PC-9 (cell line): Measurements from ENCODE around the gene SLC12A9. TPM values are rescaled to one million over a fixed set of nuclear protein-coding genes. Genes with fewer than 3 reads are reported as not detected.
"Not testable (repeated sequence)": the region's sequence is repeated elsewhere in the genome, so short reads cannot be mapped to it uniquely, and the experiment has no call there.

Experiments
- BruUV-seq: library from RNA; stranded (reverse); fragments of 400-500 nt; replicated peaks from 2 replicates; lab custom pipeline; 2021; lab: Mats Ljungman, UMichigan
- CTCF ChIA-PET: fragments of 300-600 bp; sonication (Branson Sonifier 250); formaldehyde crosslinking; loops from one replicate; lab custom pipeline; 2022; ENCODE audit warnings: antibody characterized with exemption; lab: Charles Lee
- POLR2A ChIA-PET: fragments of 300-600 bp; sonication (Branson Sonifier 250); formaldehyde crosslinking; loops from one replicate; lab custom pipeline; 2022; ENCODE audit warnings: antibody characterized with exemption; ENCODE audit not compliant: unreplicated experiment; lab: Charles Lee
- DNase-seq, 2 experiments: peaks; one replicate each; pipeline versions ENCODE4 v3.0.0 to v3.0.0-alpha.2; 2015 to 2022; ENCODE audit warnings: mixed read lengths in 1 of 2
- H2AFZ ChIP-seq: fragments of 200-600 bp; sonication (generic); 2 replicates; pipeline ENCODE4 v1.8.1; 2017; ENCODE audit warnings: antibody characterized with exemption
- H3F3A ChIP-seq: fragments of 200-600 bp; sonication (generic); 2 replicates; pipeline ENCODE4 v1.8.1; 2017; ENCODE audit warnings: antibody characterized with exemption, mild to moderate bottlenecking, low read depth; ENCODE audit not compliant: insufficient read depth
- H3K27ac ChIP-seq: fragments of 200-600 bp; sonication (generic); 2 replicates; pipeline ENCODE4 v1.6.1; 2016; ENCODE audit warnings: mixed run types
- H3K27me3 ChIP-seq: fragments of 200-600 bp; sonication (generic); 2 replicates; pipeline ENCODE4 v1.6.1; 2016; ENCODE audit warnings: low read depth, mixed run types; ENCODE audit not compliant: insufficient read depth
- H3K36me3 ChIP-seq: fragments of 200-600 bp; sonication (generic); 2 replicates; pipeline ENCODE4 v1.6.1; 2016; ENCODE audit warnings: low read depth, mixed run types
- H3K4me1 ChIP-seq: fragments of 200-600 bp; sonication (generic); replicated peaks from 2 replicates; pipeline ENCODE4 v1.6.1; 2016; ENCODE audit warnings: mixed run types; ENCODE audit not compliant: insufficient read depth
- H3K4me2 ChIP-seq: fragments of 200-600 bp; sonication (generic); 2 replicates; pipeline ENCODE4 v1.6.1; 2017; ENCODE audit warnings: mixed run types
- H3K4me3 ChIP-seq: fragments of 200-600 bp; sonication (generic); 2 replicates; pipeline ENCODE4 v1.6.1; 2016; ENCODE audit warnings: mixed run types
- H3K79me2 ChIP-seq: fragments of 200-600 bp; sonication (generic); 2 replicates; pipeline ENCODE4 v1.6.1; 2017; ENCODE audit warnings: low read depth, mixed run types
- H3K9me2 ChIP-seq: fragments of 200-600 bp; sonication (generic); 2 replicates; pipeline ENCODE4 v1.8.1; 2017; ENCODE audit warnings: mild to moderate bottlenecking; ENCODE audit not compliant: insufficient read depth
- H3K9me3 ChIP-seq: fragments of 200-600 bp; sonication (generic); 2 replicates; pipeline ENCODE4 v1.8.1; 2016; ENCODE audit warnings: low read depth; ENCODE audit not compliant: insufficient read depth
- H4K20me1 ChIP-seq: fragments of 200-600 bp; sonication (generic); 2 replicates; pipeline ENCODE4 v1.8.1; 2017; ENCODE audit not compliant: insufficient read depth
- EZH2 ChIP-seq: fragments of 200-600 bp; sonication (generic); IDR thresholded peaks from 2 replicates; pipeline ENCODE4 v1.8.0; 2017; ENCODE audit warnings: antibody characterized with exemption, low read depth
- intact Hi-C: fragments of 100-400 bp; cut with micrococcal nuclease; formaldehyde crosslinking; loops from one replicate; pipeline ENCODE4 v1.10.0; 2022; ENCODE audit not compliant: unreplicated experiment
- total RNA-seq: library from RNA; stranded (reverse); gene quantifications from 2 replicates; pipeline ENCODE4 v1.2.3, GENCODE V29; 2021
- TF ChIP-seq, protein P1 (sequence below): fragments of 200-600 bp; sonication (generic); conservative IDR thresholded peaks from 2 replicates; pipeline ENCODE4 v1.6.1; 2017; ENCODE audit warnings: mixed run types, antibody characterized with exemption, mild to moderate bottlenecking, moderate library complexity

Gene SLC12A9
- total RNA-seq, 1 experiment from 2014 or later: 36.7 TPM

DNA sequence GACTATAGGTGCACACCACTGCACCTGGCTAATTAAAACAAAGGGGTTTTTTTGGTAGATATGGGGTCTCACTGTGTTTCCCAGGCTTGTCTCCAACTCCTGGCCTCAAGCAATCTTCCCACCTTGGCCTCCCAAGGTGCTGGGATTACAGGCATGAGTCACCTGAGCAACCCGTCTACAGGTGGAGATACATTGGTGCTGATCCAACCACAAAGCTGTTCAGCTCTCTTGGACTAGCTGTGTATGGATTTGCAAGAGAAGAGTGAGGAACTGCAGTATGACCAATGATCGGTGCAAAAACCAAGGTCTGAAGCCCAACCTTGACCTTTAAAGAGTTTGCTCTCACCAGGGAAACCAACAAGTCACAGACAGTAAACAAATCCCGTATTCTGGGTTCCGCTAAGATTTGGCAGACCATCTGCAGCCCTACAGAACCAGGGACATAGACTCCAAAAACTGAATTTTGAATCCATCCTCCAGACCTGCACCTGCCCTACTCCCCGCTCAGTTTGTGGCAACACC, 44.1 kb upstream of the SLC12A9 start:
- Histone ChIP-seq H3K4me2 (no peak overlapping the region), H3K9me3 (no peaks in the 10 kb centered on the region), H3F3A (peaks cover 6% of the 10 kb centered on the region), H3K4me3 (no peak overlapping the region), H3K27me3 (no peaks in the 10 kb centered on the region), H2AFZ (no peak overlapping the region), H3K79me2 (no peaks in the 10 kb centered on the region), H3K27ac (no peak overlapping the region), H3K4me1 (peaks cover 6% of the 10 kb centered on the region), H3K36me3 (no peaks in the 10 kb centered on the region), H4K20me1 (no peaks in the 10 kb centered on the region), H3K9me2 (no peaks in the 10 kb centered on the region)
- CTCF ChIA-PET: no interaction called here
- BruUV-seq: no TSS peak
- no peak for DNase-seq
- TF ChIP-seq, protein P1, sequence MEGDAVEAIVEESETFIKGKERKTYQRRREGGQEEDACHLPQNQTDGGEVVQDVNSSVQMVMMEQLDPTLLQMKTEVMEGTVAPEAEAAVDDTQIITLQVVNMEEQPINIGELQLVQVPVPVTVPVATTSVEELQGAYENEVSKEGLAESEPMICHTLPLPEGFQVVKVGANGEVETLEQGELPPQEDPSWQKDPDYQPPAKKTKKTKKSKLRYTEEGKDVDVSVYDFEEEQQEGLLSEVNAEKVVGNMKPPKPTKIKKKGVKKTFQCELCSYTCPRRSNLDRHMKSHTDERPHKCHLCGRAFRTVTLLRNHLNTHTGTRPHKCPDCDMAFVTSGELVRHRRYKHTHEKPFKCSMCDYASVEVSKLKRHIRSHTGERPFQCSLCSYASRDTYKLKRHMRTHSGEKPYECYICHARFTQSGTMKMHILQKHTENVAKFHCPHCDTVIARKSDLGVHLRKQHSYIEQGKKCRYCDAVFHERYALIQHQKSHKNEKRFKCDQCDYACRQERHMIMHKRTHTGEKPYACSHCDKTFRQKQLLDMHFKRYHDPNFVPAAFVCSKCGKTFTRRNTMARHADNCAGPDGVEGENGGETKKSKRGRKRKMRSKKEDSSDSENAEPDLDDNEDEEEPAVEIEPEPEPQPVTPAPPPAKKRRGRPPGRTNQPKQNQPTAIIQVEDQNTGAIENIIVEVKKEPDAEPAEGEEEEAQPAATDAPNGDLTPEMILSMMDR: no peak
- TF ChIP-seq EZH2: no peak
- POLR2A ChIA-PET: no interaction called here
- intact Hi-C loops: no loop called here

DNA sequence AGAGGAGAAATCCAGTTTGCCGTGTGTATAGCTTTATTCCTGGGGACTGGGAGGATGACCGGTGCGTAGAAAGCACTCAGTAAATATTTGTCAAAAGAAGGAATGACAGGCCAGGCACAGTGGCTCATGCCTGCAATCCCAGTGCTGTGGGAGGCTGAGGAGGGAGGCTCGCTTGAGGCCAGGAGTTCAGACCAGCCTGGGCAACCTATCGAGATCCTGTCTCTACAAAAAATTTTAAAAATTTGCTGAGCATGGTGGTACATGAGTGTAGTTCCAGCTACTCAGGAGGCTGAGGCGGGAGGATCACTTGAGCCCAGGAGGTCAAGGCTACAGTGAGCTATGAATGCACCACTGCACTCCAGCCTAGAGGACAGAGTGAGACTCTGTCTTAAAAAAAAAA, 41.0 kb upstream of the SLC12A9 start:
- Histone ChIP-seq H4K20me1 (no peaks in the 10 kb centered on the region), H3K9me2 (no peaks in the 10 kb centered on the region), H3K9me3 (no peaks in the 10 kb centered on the region), H3K79me2 (no peaks in the 10 kb centered on the region), H3F3A (no peaks in the 10 kb centered on the region), H3K4me2 (no peak overlapping the region), H3K27me3 (no peaks in the 10 kb centered on the region), H2AFZ (no peak overlapping the region), H3K4me1 (no peaks in the 10 kb centered on the region), H3K4me3 (no peak overlapping the region), H3K27ac (no peak overlapping the region), H3K36me3 (no peaks in the 10 kb centered on the region)
- intact Hi-C loops: no loop called here
- no peak for DNase-seq
- TF ChIP-seq, protein P1: no peak
- TF ChIP-seq EZH2: no peak
- ChIA-PET POLR2A (no interaction called here), CTCF (no interaction called here)
- BruUV-seq: no TSS peak

DNA sequence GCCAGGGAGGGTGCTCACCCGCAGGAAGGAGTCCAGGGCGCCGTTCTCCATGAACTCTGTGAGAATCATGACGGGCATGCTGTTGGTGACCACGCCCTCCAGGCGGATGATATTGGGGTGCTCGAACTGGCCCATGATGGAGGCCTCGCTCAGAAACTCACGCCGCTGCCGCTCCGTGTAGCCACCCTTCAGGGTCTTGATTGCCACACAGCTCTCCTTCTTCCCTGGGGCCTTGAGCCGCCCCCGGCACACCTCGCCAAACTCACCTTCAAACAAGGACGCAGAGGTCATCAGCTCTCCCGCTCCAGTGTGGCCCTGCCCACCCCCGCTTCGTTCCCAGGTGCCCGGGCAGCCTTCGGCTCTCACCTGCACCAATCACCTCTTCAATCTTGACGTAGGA, 39.8 kb upstream of the SLC12A9 start:
- H4K20me1 ChIP-seq: no peaks in the 10 kb centered on the region
- H3K4me2 ChIP-seq: no peak overlapping the region
- H3K27me3 ChIP-seq: no peaks in the 10 kb centered on the region
- no peak for DNase-seq
- ChIA-PET POLR2A (no interaction called here), CTCF (interaction anchor here (0.6 kb wide), 1 partner anchor 690 kb away, joined by 9 read pairs; no protein-coding TSS in a partner anchor)
- no peak overlapping the region for H3K27ac ChIP-seq
- H3K4me1 ChIP-seq: no peaks in the 10 kb centered on the region
- no peaks in the 10 kb centered on the region for H3K79me2 ChIP-seq
- H3K4me3 ChIP-seq: no peak overlapping the region
- H3F3A ChIP-seq: no peaks in the 10 kb centered on the region
- no peaks in the 10 kb centered on the region for H3K36me3 ChIP-seq
- no peak overlapping the region for H2AFZ ChIP-seq
- BruUV-seq: no TSS peak
- H3K9me2 ChIP-seq: no peaks in the 10 kb centered on the region
- H3K9me3 ChIP-seq: no peaks in the 10 kb centered on the region
- TF ChIP-seq, protein P1: no peak
- no peak for TF ChIP-seq EZH2
- intact Hi-C loops: no loop called here

DNA sequence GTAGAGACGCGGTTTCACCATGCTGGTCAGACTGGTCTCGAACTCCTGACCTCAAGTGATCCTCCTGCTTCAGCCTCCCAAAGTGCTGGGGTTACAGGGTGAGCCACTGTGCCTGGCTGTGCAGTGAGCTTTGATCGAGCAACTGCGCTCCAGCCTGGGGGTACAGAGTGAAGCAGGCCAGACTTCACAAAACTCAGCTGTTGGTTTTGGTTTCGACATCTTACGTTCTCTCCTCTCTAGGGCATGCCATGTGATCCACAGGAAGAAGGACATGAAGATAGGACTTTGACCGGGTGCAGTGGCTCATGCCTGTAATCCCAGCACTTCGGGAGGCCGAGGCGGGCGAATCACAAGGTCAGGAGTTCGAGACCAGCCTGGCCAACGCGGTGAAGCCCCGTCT, 36.0 kb upstream of the SLC12A9 start:
- H2AFZ ChIP-seq, DNase-seq, H3K36me3 ChIP-seq, BruUV-seq, H3K9me3 ChIP-seq, H3K9me2 ChIP-seq, POLR2A ChIA-PET, H4K20me1 ChIP-seq, H3K4me1 ChIP-seq, intact Hi-C loops, CTCF ChIA-PET, H3F3A ChIP-seq, H3K27ac ChIP-seq, H3K4me2 ChIP-seq, H3K27me3 ChIP-seq, H3K79me2 ChIP-seq, H3K4me3 ChIP-seq: not testable (repeated sequence)
